CD1c-positive myeloid dendritic cell (primary cell): ENCODE results near the gene RRAGD.
"Not testable (repeated sequence)": the region's sequence is repeated elsewhere in the genome, so short reads cannot be mapped to it uniquely, and the experiment has no call there.

Experiments used
- DNase-seq: peaks from one replicate; pipeline ENCODE4 v3.0.0-alpha.2; 2016; ENCODE audit errors: extremely low spot score

RRAGD gene

DNA sequence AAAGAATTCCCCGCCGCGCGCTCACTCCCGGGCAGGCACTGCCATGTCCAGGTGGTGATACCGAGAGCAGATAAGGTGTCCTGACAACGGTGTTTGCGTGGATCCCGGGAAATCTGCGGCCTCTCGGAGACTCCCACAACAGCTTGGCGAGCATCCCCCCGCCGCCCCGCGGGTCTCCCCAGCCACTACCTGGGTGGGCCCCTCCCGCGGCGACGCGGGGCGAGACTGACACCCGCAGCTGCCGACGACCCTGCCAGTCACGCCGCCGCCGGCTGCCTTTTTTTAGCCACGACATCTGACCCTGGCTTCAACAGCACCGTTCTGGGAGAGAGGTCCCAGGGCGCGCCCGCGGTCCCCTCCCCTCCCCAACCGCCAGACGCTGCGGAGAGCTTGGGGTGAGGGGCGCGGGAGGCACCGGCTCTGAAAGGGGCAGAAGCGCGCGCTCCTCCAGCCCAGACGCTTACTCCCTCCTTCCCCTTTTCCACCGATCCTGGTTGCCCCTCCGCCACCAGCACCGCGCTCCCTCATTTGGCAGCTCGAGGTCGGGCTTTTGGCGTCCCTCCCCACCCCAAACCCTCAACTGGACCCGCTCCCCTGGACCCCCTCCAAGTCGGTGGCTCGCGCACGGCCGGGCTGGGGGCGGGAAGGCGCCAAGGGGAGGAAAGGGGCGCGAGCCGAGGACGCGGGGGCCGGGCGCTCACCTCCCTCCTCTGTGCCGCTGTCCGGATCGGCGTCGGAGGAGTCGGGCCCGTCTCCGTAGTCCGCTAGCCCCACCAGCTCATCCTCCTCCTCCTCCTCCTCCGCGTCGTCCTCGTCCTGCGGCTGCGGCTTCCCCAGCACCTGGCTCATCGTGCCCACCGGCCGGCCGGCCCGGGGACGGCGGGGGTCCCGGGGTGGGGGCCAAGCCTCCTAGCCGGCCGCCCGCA is 665 bp downstream of the RRAGD start:
- DNase-seq, result peak; percentile 40

DNA sequence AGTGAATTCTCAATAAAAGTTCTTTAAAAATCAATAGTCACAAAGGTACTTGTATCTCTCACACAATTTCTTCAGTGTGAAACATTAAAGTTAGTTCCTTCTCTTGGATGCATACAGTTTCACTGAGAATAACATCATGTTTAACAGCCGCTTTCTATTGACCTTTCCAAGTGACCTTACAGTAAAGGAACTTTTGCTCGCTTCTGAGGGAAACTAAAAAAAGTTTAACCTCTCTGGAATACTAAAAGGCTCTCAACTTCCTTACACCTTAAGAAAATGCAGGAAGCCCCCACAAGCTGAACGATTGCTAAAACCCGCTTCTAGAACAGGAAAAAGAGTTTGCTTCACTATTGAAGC is 1.3 kb downstream of the RRAGD start:
- DNase-seq, result peak; percentile 33

DNA sequence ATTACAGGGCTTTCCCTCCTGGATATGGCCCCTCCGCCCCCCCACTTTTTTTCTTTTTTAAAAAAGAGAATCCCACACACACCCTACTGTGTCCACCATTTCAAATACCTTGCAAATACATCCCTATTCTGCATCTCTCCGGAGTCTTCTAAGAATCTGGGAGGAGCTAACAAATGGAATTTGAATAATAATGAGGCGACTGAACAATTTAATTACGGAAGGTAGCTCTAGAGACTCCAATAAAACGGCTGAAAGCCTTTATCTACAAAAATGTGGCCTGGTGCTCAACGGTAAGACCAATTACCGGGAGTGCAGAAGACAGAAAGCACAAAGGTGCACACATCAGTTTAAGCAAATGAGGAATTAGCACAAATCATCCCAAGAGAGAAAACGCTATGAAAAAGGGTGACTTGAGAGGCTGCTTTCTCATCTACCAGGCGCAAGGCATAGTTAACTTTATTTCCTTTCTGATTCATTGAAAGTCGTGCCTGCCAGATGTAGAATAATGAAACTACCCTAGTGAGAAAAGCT is 1.8 kb downstream of the RRAGD start:
- DNase-seq, result peak; percentile 21

DNA sequence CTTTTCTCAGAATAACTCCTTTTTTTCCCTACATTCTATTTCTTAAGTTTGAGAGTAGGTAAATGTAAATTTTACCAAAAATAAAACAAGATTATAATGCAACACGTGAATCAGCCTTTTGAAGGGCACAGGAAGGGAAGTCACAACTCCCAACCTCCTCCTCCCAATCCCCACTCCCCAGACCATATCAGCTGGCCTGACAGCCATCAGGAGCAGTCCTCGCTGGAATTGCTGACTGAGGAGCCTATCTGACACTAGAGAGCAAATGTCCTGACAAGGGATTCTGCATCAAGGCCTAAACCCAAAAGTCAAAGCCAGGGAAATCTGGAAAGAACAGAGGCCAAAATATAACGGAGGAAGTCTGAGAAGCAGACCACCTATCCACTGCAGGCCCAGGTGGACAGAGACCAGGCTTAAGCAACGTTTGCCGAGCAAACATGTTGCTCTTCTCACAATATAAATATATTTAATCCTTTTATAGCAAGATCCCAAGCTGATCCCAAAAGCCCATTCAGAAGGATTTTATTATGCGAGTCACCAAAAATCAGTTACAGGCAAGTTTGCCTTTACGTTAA is 2.5 kb downstream of the RRAGD start:
- DNase-seq, result no peak

DNA sequence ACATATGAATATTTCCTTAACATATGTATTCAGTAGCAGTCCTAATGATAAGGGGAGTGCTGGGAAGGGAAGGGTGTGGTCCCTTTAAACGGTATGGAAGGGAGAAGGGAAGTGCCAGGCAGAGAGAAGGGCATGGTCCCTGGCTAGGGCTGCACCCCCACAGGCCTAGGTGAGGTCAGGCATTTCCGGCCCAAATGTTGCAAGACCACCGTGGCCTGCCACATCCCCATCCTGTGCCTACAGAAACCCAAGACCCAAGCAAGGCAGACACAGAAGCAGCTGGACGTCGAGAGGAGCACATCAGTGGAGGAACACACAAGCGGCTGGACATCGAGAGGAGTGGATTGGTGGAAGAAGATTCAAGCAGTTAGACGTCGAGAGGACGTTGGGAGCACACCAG is 5.9 kb downstream of the RRAGD start:
- peak; percentile 21 for DNase-seq

DNA sequence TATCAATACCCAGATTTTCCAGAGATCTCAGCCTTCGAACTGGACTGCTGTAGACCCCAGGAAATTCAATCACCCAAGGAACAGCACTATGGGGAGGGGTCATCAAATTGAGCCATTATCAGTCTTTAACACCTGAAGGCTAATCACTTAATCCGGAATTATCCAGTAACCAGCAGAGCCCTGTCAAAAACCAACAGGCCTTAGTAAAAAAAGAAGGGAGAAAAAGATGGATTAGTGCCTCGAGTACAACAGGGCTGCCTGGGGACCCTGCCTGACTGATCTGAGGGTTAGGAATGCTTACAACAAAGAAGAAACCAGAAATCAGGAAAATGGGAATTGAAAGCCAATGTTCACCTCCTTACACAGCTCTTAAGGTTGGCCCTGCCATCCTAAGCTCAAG is 7.6 kb downstream of the RRAGD start:
- DNase-seq, result no peak

DNA sequence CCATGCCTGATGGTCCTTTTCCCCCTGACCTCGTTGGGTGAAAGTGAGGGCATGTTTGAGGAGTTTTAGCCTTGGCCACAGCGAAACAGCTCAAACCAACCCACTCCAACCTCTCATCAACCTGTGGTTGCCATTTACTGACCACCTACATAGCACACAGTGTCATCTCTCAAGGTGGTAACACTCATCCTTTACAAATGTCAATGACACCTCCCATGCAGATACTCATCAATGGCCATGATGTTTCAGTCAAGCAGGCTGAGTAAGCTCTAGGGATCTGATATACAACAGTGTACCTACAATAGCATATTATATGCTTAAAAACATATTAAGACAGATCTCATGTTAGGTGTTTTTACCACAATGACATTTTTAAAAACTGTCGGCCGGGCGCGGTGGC is 9.3 kb downstream of the RRAGD start:
- DNase-seq, result no peak

DNA sequence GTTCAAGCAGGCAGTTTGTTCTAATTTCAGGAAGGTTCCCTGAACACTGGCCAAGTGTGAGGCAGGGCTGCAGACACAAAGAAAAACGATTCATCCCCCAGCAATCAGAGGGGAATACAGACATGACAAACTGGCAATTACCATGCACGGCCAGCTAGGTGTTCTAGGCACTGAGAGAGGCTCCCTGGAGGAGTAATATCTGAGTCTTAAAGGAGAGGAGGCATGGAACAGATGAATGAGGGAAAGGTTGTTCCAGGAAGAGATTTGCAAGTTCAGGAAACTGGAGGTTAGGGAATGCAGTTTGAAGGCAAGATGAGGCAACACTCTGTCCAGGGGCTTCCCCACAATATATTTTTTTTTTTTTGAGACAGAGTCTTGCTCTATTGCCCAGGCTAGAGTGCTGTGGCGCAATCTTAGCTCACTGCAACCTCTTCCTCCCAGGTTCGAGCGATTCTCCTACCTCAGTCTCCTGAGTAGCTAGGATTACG is 11.1 kb downstream of the RRAGD start:
- no peak for DNase-seq

DNA sequence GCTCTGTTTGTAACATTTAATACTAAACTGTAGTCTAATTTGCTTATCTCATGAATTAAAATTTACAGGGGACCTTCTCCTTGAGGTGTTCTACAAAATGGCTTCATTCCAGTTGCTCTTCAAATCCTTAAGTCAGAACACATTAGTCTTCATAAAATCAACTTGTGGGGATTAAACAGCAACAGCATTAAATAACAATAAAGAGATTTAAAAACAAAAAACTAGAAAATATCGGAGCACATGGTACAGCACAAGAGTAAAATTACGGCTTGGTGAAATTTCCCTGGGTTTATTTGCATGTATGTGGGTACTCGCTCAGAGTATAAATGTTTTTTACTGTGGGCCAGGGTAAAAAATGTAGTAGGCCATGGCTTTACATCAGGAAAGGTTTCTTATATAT is 12.0 kb downstream of the RRAGD start:
- DNase-seq, result no peak

DNA sequence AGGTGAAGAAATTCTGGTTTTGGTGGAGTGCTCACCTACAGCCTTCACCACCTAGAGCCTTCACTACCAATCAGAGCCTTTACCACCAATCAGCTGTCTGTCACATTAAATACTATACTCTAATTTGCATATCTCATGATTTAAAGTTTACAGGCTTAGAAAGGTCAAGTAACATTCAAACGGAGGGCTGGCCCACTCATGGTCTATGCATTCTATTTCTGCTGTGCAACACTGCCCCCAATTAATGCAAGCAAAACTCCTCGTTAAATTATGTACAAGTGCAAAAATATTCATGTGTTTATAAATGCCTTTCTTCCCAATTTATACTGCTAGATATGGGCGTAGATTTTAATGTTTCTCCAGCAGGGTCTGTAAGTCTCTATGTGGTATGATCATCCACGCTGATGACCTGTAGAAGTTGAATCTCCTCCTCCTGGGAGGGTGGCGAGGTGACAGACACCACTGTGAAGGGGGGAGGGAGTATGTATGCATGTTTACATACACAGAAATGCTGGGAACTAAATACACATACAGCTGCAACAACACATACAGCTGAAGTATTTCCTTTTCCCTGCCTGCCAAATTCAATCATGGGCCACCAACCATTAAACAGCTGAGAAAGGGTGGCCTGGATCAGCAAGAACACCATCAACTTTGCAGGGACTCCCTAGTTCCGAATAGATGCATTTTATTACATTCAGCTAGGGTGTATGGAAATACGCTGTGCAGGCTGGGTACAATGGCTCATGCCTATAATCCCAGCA is 13.1 kb downstream of the RRAGD start:
- no peak for DNase-seq

DNA sequence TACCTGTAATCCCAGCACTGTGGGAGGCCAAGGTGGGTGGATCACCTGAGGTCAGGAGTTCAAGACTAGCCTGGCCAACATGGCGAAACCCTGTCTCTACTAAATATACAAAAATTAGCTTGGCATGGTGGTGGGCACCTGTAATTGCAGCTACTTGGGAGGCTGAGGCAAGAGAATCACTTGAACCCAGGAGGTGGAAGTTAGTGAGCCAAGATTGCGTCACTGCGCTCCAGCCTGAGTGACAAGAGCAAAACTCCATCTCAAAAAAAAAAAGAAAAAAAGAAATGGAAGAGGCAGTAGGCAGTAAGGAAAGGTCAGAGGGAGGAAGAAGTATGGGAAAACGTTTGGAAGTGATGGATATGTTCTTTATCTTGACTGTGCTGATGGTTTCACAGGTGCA is 14.2 kb downstream of the RRAGD start:
- not testable (repeated sequence) for DNase-seq

DNA sequence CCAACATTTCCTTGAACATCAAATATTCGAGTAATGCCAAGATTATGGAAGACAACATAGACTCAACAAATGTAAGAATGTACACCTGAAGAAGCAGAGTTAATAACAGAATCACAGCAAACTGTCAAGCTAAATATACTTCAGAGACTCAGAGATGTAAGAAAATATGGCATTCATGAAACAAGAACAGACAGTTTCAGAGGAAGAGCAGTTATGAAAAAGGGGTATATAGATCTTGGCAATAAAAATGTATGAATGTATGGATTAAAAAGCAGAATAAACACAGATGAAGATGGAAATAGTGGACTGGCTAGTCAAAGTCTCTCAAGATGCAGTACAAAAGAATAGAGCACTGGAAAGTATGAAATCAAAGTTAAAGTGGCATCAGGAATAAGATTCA is 18.4 kb downstream of the RRAGD start:
- DNase-seq, result no peak

DNA sequence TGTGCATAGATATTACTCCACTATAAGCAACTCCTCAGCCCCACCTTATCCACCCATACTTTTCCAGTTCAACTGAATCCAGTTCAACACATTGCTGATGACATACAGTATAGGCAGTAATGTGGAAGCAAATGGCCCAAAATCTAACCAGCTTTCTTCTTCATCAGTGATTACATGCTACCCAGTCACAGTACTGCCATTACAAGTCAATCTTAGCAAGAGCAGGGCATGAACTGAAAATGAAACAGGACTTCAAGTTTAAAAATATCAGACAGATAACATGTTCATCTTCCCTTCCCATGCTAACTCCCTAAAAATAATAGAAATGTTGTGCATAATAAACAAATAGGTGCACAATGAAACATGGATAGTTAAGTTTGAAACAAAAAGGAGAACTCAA is 19.2 kb downstream of the RRAGD start:
- no peak for DNase-seq

DNA sequence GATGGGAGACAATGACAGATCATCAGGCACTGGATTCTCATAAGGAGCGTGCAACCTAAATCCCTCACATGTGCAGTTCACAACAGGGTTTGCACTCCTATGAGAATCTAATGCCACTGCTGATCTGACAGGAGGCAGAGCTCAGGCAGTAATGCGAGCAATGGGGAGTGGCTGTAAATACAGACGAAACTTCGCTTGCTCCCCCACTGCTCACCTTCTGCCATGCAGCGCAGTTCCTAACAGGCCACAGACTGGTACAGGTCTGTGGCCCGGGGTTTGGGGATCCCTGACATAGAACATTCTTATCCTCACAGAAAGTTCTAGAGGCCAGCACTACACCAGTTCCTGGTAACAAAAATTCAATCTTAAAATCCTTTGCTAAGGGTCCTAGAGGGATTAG is 23.2 kb downstream of the RRAGD start:
- no peak for DNase-seq

DNA sequence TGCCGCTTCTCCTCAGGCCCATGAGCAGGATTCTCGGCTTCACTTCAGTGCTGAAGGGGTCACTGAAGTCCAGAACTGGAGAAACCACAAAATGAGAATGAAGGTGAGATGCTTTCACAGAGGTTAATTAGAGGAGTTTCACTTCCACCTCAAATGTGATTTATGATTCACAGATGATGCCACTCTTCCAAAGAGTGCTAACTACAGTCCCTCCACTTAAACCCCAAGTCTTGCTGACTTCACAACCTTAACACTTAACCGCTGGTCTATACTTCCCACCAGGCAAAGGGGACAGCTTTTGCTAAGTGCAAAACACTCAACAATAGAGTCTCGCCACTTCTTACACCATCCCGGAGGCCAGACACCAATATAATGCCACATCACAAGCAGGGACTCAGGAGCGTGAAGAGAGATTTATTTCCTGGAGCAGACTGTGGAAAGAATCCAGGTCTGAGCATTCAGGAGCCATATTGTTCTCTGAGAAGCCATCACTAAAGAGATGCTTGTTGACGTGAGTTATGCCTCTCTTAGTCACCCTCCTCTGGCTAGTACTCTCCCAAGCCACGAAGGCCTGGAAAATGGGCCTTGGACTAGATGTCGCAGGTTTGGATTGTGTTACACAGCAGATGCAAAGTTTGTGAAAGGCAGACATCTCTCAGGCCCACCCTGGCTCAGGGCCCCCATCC is 24.4 kb downstream of the RRAGD start:
- DNase-seq, result no peak

DNA sequence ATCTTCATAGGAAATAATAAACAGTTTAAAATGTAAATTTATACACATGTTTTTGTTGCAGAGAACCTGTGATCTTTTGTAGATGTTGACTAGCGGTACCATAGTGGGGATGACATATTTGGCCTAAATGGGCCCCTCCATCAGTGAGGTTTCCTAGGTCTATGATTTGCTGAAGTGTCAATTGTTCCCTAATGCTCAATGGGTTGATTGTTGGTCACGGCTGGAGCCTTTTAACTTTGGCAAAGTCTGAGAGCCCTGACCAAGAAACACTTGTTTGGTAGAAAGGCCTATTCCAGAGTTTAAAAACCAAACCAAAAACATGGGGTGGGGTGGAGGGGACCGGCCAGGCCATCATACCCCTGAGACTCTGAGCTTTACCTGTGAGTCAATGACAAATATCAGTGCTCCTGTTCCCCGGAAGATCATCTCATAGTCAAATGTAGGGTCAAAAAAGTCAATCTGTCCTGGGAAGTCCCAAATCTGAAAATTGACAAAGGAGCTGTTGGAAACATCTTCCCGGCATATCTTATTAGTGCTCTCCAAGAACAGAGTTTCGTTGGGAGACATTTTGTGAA is 25.1 kb downstream of the RRAGD start:
- DNase-seq, result no peak

DNA sequence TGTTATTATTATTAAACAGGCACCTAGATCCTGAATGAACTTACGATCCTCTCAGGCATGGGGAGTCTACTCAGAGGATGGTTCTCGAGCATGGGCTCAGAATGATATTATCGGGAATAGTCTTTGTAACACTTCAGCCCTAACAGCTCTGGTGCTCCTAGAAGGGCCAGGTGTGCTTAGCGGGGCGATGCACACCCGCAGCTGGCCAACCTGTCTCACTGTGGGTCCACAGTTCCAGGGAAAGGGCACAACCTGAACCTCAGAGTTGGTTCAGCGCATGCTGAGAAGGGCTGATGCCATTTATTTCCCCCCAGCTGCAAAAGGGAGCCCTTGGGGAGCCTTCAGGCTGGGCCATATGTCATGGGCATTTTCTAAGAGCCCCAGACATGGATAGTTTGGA is 26.2 kb downstream of the RRAGD start:
- no peak for DNase-seq

DNA sequence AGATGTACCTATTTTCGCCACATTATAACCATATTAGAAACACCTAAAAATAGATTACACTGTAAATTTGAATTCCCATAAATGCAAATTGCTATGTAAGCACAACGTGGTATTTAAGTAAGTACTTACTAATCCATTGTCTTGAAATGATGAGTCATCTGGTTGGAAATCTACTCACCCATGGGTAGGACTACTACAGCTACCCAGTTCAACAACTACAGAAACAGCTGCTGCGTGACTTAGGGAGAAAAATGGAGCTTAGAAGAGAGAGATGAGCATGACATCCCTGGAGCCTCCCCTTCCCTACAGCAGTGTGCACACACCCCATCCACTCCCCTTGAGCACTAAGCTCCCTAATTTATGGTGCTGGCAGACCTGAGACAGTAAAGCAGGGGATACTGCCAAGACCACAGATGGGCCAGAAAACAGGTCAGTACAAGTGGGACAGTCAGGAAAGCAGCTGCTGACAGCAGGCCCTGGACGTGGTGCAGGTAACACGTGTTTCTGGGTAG is 26.9 kb downstream of the RRAGD start:
- DNase-seq, result no peak

DNA sequence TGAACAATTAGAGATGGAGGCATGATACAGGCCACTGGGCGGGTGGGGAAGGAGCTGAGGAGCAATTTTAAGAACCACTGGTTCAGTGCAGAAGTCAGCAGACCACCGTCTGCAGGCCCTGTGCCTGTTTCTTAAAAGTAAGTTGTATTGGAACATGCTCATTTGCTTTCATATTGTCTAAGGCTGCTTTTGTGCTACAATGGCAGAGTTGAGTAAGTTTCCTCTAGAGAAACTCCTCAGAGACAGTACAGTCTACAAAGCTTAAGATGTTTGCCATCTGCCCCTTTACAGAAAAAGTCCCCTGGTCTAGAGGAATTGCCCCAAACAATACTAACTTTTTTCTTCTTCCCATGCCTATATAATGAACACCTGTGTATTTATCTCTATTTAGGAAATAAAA is 31.0 kb downstream of the RRAGD start:
- no peak for DNase-seq

DNA sequence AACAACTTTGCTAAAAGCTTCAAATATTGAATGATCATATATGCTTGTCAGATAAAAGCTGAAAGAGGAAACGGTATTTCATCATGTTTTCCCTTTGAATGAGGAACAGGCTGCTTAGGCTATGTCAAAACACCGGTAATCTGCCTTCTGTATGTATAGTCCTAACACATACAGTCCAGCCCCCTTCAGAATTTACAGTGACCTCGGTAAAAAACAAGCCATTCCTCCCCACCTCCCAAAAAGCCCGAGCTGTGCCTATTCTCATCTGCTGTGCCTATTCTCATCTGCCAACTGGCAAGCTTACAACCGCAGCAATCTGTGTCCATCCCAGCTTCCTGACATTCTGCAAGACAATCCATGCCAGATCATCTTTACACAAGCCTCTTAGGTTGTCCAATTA is 32.8 kb downstream of the RRAGD start:
- peak; percentile 83 for DNase-seq

DNA sequence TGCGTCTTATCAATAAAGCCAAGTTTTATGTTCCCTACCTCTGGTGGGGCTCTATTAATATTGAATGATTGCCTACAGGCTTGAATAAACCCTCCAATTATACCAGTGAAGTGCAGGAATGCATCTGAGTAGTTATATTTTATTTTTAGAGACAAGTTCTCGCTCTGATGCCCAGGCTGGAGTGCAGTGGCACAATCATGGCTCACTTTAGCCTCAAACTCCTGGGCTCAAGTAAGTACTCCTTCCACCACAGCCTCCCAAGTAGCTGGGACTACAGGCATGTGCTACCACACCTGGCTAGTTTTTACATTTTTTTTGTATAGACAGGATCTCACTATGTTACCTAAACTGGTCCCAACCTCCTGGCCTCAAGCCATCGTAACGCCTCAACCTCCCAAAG is 33.4 kb downstream of the RRAGD start:
- no peak for DNase-seq
